Renal pelvis (tissue), 4 donors: Measurements from ENCODE around the gene PPP2R2B. TPM values are rescaled to one million over a fixed set of nuclear protein-coding genes. Genes with fewer than 3 reads are reported as not detected.

Source experiments
- DNase-seq: peaks from one replicate; pipeline ENCODE4 v3.0.0-alpha.2; 2013
- polyA plus RNA-seq, 3 donors: library from polyadenylated mRNA; unstranded; fragments of 120-200 nt; gene quantifications; one replicate each; pipeline ENCODE4 v1.2.1, GENCODE V29; 2013; ENCODE audit not compliant: insufficient read length in 3 of 3

Gene PPP2R2B
- polyA plus RNA-seq, 3 donors, result 13.4 to 16.6 (median 14.7) TPM

GRCh38 chr5:146660376-146660960 lies 218.1 kb downstream of the PPP2R2B start:
- DNase-seq, result no peak

GRCh38 chr5:146659961-146660360 lies 218.6 kb downstream of the PPP2R2B start:
- no peak for DNase-seq

- DNase-seq, result peak; percentile 15
Measured at GRCh38 chr5:146656703-146657102, 221.9 kb downstream of the PPP2R2B start.

GRCh38 chr5:146653560-146653959 lies 225.0 kb downstream of the PPP2R2B start:
- DNase-seq, result no peak

- DNase-seq, result no peak
Measured at GRCh38 chr5:146652547-146652946, 226.0 kb downstream of the PPP2R2B start.

DNA sequence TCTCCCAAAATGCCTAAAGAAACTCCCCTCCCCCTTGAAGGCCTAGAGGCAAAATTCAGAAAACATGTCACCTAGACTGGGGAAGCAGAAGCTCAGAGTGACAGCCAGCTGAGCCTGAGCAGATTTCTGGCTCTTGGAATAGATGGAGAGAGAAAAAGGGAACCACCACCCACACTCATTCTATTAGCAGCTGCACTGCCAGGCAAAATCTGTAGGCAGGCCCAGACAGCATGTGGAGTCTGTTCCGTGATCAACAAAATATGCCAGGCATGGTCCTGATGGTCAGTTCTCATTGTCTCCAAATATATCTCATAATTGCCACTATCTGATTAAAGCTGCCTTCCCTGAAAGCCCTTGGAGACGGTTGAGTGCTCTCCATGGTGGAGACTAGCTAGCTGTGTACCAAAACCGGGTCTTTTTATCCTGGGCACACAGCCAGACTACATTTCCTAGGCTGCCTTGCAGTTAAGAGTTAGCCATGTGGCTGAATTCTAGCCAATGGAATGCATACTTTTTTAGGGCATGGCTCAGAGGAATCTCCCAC lies 230.8 kb downstream of the PPP2R2B start:
- DNase-seq, result no peak

DNA sequence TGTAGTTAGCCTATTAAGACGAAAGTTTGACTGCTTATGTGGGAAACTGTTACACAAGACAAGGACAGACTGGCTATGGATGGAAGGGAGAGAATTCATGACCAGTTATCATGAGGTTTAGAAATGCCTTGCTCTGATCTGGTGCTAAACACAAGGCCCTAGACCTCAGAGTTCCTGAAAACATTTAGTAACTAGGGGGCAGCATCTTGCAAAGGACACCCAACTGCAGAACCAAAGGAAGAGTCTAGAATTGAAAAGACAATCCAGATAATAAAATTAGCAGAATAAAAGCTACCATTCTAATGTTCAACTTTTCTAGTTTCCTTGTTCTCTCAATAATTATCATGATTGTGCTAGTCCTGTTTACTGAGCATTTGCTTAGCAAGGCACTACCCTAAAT lies 232.1 kb downstream of the PPP2R2B start:
- no peak for DNase-seq

DNA sequence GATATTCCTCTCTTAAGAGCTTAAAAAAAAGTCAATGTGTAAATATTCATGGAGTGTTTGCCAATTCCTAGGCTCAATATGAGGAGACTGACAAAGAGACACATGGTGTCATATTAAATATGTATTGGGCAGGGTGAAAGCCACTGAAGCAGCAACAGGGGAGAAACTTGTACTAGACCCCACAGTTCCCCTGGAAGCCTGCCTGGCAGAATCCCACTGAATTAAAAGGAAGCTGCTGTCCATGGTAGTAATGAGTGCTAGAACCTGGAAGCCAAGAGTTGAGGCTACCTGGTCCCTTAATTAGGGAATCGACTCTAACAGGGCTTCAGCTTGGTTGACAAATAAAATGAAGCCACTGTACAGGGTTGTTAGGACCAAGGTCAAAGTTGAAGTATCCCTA lies 233.2 kb downstream of the PPP2R2B start:
- no peak for DNase-seq

DNA sequence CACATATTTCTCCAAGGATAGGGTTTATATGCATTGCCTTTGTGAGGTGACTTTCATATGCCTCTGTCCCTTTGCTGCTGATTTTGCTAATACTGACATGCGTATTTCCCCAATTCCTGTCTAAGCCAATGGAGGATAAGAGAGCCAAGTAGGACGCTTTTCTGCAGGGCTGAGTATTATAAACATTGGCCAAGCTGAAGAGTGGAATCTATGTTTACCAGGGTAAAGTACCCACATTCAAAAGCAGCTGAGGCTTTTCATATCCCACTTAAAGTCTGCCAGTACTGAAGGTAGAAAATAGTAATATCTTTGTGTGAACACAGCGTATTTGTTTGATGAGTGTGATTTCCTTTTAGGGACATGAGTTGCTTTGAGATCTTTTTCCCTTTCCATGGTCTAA lies 233.7 kb downstream of the PPP2R2B start:
- DNase-seq, result no peak

DNA sequence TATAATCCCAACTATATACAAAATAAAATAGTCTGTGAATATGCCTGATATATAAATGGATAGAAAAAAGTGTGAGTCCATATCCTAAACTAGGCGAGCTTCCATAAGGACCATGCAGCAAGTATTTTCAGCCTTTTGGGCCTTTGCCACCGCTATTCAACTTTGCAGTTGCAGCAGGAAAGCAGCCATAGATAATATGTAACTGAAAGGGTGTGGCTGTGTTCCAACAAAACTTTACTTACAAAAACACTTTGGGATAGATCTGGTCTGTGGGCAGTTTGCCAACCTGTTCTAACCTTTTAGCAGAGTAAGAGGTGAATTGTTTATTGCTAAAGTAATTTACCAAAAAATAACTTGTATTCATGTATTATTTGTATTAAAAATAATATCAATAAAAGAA lies 234.8 kb downstream of the PPP2R2B start:
- no peak for DNase-seq

GRCh38 chr5:146642410-146642809 lies 236.1 kb downstream of the PPP2R2B start:
- DNase-seq, result no peak

DNA sequence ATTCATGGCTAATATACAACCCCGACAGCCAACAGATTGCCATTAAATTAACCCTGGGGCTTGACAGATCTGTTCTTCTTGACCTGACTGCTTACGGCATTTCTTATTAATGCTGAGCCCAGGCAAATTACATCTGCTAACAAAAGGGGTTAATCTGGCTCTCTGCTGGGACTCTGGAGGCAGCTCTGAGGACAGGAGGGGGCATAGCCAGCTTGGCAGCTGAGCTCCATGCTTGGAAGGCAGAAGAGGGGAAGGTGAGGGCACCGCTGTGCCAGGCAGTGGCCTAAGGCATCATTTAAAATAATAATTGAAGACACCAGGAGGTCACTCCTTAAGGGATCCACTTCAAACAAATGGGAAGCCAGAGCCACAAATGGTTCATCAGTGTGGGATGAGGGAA lies 236.6 kb downstream of the PPP2R2B start:
- DNase-seq, result no peak

- no peak for DNase-seq
Measured at GRCh38 chr5:146640285-146640896, 238.2 kb downstream of the PPP2R2B start.

DNA sequence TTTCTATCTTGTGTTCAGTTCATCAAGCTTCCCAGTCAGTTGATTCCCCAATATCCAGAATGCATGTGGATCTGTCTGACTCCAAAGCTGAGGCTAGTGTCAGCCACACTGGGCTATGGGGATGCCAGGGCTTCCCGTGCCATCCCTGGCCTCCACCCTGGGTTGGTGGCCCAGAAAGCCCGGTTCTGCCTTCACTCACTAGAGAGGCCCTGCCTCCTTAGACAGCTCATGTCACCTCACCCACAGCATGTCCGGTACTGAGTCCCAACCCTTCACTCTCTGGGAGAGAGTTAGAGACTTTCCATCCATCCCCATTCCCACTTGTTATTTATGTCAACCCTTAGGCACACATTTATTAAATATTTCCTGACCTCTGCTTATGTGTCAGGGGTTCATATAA lies 243.1 kb downstream of the PPP2R2B start:
- no peak for DNase-seq

DNA sequence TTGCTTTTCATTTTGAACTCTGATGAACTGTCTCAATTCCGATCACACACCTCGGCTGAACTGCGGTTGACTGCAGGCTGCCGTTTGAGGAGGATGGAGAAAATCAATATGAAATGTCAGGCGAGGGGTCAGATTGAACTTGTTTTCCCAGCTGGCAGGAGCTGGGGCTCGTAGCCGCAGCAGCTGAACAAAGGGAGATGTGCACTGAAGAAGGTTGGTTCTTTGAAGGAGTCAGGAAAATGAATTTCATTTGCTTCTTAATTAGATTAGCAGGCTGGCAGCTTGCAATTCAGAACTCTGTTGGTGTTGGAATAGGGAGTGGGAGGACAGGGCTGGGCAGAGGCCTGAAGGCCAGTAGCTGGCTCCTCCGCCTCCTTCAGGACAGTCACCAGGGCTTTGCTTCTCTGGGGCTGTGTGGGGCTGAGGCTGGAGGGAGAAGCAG lies 245.2 kb downstream of the PPP2R2B start:
- DNase-seq, result no peak

- DNase-seq, result no peak
Measured at GRCh38 chr5:146632620-146633322, 245.8 kb downstream of the PPP2R2B start.

DNA sequence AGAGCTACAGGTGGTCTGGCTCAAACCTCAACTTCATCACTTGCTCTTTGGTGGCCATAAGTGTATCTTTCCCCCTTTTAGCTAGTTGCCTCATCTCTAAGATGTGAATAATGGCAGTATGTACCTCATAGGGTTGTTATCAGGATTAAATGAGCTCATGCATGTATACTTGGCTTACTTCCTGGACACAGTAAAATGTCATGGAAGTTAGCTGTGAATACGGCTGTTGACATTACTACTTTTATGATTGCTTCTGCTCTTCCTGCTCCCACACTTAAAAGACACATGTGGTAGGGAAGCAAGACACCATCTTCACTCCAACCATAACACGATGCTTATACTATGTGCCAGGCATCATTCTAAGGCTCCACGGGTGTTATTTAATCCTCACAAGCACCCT lies 248.1 kb downstream of the PPP2R2B start:
- DNase-seq, result no peak

GRCh38 chr5:146628950-146629349 lies 249.6 kb downstream of the PPP2R2B start:
- no peak for DNase-seq

- no peak for DNase-seq
Measured at GRCh38 chr5:146626936-146627335, 251.6 kb downstream of the PPP2R2B start.

DNA sequence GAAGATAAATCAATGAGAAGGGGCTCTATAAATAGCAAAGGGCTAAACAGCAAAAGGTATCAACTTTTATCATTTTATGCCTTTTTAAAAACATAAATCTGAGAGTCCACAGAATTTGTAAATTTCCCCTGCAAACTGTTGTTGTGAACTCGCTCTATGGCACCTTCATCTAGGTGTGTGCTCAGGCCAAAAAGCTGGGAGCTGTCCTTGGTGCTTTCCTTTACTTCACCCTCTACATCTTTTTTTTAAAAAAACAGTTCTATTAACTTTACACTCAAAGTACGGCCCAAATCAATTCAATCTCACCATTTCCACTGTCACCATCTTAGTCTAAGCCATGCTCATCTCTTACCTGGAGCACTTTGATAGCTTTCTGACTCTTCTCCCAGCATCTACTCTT lies 254.4 kb downstream of the PPP2R2B start:
- DNase-seq, result no peak

GRCh38 chr5:146623666-146624065 lies 254.9 kb downstream of the PPP2R2B start:
- no peak for DNase-seq

- DNase-seq, result no peak
Measured at GRCh38 chr5:146623009-146623408, 255.5 kb downstream of the PPP2R2B start.

DNA sequence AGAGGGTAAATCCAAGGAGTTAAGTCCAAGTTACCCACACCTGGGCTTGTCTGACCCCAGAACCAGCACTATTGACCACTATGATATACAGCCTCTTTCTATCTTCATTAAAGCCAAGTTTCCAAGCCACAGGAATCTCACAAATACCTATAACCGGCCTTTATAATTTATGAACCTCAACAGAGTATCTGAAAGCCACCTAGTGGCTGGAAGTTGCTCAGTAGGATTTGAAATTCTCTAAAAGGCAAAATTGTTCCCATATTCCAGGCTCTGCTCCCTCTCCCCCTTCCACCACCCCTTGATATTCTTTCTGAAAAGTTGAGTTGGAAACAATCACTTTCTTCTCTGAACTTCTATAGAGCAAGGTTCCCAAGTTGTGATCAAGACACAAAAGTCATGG lies 256.2 kb downstream of the PPP2R2B start:
- no peak for DNase-seq
